ENCODE results near the gene COMT. TPM values are rescaled to one million over a fixed set of nuclear protein-coding genes. Genes with fewer than 3 reads are reported as not detected.

Gene COMT
- total and polyA plus RNA-seq, 9 of the 15 experiments (the other 6 are each of a cell fraction or from before 2014, with no cell fraction given): 12.5 to 351 (median 155) TPM

- TF ChIP-seq SAP30 (IDR thresholded peaks at IDR 0.05; ENCODE audit: borderline replicate concordance, insufficient read depth, low read depth, low read length, poor library complexity, severe bottlenecking): peak; percentile 19
- TF ChIP-seq WHSC1 (IDR thresholded peaks at IDR 0.05; ENCODE audit: low read length): peak; percentile 61
- TF ChIP-seq ZNF232 (CRISPR knock-in tag; IDR thresholded peaks at IDR 0.05): no peak
- no peak for TF ChIP-seq ZNF507 (tag; conservative IDR thresholded peaks at IDR 0.05)
- no peak for TF ChIP-seq SRSF7 (optimal IDR thresholded peaks at IDR 0.05; ENCODE audit: low read depth, low read length)
- TF ChIP-seq HDAC6 (IDR thresholded peaks at IDR 0.05; ENCODE audit: low read depth, low read length): 0 out of 2 replicates have a peak, but pooled peaks have one; percentile 62
- peak in 1 of 2 experiments; percentile 34; a peak in 2 of 4 replicates for TF ChIP-seq RAD21 (CRISPR knock-in tag; conservative IDR thresholded peaks at IDR 0.05 in 1 of 2, IDR thresholded peaks at IDR 0.05 in 1 of 2)
- no peak for TF ChIP-seq ZNF133 (CRISPR knock-in tag; IDR thresholded peaks at IDR 0.05)
- no peak for TF ChIP-seq TSC22D4 (tag; IDR thresholded peaks at IDR 0.05)
- no peak for TF ChIP-seq IRF1 (CRISPR knock-in tag; IDR thresholded peaks at IDR 0.05; ENCODE audit: borderline replicate concordance)
- 0 out of 4 replicates have a peak, but pooled peaks of 1 of the 2 experiments have one; percentile 38 for TF ChIP-seq MAZ (CRISPR knock-in tag; conservative IDR thresholded peaks at IDR 0.05 in 1 of 2, IDR thresholded peaks at IDR 0.05 in 1 of 2)
- TF ChIP-seq MCM7 (IDR thresholded peaks at IDR 0.05): no peak
- peak; percentile 28; the same call in 1 of the 2 replicates for TF ChIP-seq BHLHE40 (IDR thresholded peaks at IDR 0.05; ENCODE audit: low read length)
- TF ChIP-seq, protein P1, sequence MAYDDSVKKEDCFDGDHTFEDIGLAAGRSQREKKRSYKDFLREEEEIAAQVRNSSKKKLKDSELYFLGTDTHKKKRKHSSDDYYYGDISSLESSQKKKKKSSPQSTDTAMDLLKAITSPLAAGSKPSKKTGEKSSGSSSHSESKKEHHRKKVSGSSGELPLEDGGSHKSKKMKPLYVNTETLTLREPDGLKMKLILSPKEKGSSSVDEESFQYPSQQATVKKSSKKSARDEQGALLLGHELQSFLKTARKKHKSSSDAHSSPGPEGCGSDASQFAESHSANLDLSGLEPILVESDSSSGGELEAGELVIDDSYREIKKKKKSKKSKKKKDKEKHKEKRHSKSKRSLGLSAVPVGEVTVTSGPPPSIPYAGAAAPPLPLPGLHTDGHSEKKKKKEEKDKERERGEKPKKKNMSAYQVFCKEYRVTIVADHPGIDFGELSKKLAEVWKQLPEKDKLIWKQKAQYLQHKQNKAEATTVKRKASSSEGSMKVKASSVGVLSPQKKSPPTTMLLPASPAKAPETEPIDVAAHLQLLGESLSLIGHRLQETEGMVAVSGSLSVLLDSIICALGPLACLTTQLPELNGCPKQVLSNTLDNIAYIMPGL (CRISPR knock-in tag; IDR thresholded peaks at IDR 0.05): no peak
- TF ChIP-seq GABPB2 (CRISPR knock-in tag; conservative IDR thresholded peaks at IDR 0.05): no peak
- peak; percentile 5; the same call in 1 of the 2 replicates for TF ChIP-seq CBFA2T3 (IDR thresholded peaks at IDR 0.05)
- 0 out of 2 replicates have a peak, but pooled peaks have one; percentile 42 for TF ChIP-seq ZNF583 (CRISPR knock-in tag; IDR thresholded peaks at IDR 0.05)
- TF ChIP-seq, protein P2, sequence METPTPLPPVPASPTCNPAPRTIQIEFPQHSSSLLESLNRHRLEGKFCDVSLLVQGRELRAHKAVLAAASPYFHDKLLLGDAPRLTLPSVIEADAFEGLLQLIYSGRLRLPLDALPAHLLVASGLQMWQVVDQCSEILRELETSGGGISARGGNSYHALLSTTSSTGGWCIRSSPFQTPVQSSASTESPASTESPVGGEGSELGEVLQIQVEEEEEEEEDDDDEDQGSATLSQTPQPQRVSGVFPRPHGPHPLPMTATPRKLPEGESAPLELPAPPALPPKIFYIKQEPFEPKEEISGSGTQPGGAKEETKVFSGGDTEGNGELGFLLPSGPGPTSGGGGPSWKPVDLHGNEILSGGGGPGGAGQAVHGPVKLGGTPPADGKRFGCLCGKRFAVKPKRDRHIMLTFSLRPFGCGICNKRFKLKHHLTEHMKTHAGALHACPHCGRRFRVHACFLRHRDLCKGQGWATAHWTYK (CRISPR knock-in tag; IDR thresholded peaks at IDR 0.05): 0 out of 2 replicates have a peak, but pooled peaks have one; percentile 59
- no peak for TF ChIP-seq ZNF212 (CRISPR knock-in tag; IDR thresholded peaks at IDR 0.05)
- peak in 1 of 2 experiments; percentile 15; a peak in 1 of 4 replicates for TF ChIP-seq TBL1XR1 (IDR thresholded peaks at IDR 0.05; ENCODE audit: low read length in 2 of 2)
- TF ChIP-seq PML (IDR thresholded peaks at IDR 0.05; ENCODE audit: low read length): no peak
- no peak for TF ChIP-seq ZNF175 (CRISPR knock-in tag; IDR thresholded peaks at IDR 0.05; ENCODE audit: low read depth)
- TF ChIP-seq ARNT (IDR thresholded peaks at IDR 0.05): no peak
- peak; percentile 64 for TF ChIP-seq SMAD1 (IDR thresholded peaks at IDR 0.05; ENCODE audit: low read depth, low read length, partially characterized antibody)
- TF ChIP-seq SMAD2 (IDR thresholded peaks at IDR 0.05; ENCODE audit: low read depth, low read length): no peak
- no peak for TF ChIP-seq ZNF316 (IDR thresholded peaks at IDR 0.05)
Measured at GRCh38 chr22:19988965-19989724, 47.6 kb downstream of the COMT start (continued).
